GM12892 (cell line): ENCODE measurements around the gene SBSN.

Experiments used
- DNase-seq: peaks from one replicate; pipeline ENCODE4 v3.0.0; 2011; ENCODE audit not compliant: insufficient read length
- FAIRE-seq: peaks from 2 replicates; lab custom pipeline; 2011; peaks lifted over from hg19 to GRCh38; lab: Jason Lieb, UNC
- POLR2A ChIP-seq: IDR thresholded peaks from 2 replicates; pipeline ENCODE4 v1.6.1; 2011; ENCODE audit warnings: low read depth, low read length, control low read depth
- POLR2AphosphoS5 ChIP-seq: IDR thresholded peaks from 2 replicates; pipeline ENCODE4 v1.6.1; 2011; ENCODE audit warnings: low read depth, low read length, control low read depth
- TAF1 ChIP-seq: IDR thresholded peaks from 2 replicates; pipeline ENCODE4 v1.6.1; 2011; ENCODE audit warnings: low read depth, mild to moderate bottlenecking, control low read depth, low read length, borderline replicate concordance

Gene SBSN

DNA sequence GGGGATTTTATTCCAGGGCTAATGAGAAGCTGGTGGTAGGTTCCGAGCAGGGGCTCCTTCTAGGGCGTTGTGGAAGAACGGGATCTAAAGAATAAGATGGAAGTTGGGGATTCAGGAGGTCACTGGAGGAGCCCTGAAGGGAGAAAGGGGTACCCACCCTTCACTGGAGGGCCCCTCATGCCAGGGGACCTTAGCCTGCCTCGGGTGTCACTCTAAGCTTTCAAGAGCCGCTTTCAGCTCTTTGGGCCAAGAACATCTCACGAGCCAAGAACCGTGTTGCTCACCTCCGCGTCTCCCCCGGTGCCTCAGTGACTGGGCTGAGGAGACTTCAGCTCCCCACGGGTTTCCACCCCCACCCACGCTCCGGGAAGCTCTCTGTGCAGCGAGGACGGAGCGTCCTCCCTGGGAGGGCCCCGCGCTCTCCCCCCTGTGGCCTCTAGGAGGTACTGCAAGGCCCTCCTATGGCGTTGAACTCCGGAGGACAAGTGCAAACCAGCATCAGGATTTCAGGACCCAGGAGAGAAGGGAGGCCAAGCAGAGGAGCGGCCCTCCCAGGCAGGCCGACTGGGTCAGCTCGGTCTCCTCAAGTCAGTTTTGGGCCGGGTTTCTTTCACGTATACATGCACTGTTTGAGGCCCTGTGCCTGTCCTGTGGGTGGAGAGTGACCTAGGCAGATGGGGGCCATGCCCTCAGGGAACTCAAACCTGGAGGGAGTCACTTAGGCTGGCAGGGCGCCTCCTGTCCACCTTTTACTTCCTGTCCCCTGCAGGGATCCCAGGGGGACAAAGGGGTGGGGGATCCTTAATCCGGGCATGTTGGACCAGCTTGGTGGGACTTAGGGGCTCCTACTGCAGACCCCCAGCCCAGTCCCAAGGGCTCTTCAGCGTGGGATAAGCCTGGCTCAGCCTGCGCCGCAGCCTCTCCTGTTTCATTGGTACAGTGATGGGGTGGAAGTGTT lies 32.7 kb downstream of the SBSN start:
- TF ChIP-seq POLR2AphosphoS5 = no peak
- TF ChIP-seq TAF1 = no peak
- TF ChIP-seq POLR2A = no peak
- FAIRE-seq (peak; percentile 97), DNase-seq (peak; percentile 91)

DNA sequence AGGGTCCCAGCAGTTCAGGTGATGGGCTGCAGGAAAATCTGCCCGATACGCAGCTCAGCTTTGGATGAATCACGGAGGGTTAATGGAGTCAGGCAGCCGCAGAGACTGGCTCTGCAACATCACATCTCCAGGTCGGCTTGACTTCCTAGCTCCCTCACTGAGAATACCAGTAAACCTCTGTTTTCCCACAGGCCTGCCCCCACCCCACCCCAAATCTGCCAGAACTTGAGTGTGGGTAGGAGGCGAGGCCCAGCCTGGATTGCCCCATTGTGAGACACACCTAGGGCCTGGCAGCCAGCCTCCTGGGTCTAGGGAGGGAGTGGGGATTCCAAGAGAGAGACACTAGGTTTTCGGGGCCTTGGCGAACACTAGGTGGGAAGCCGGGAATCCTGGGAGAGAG lies 34.1 kb downstream of the SBSN start:
- no peak for TF ChIP-seq POLR2AphosphoS5
- TF ChIP-seq TAF1 = no peak
- no peak for TF ChIP-seq POLR2A
- FAIRE-seq = no peak
- no peak for DNase-seq

DNA sequence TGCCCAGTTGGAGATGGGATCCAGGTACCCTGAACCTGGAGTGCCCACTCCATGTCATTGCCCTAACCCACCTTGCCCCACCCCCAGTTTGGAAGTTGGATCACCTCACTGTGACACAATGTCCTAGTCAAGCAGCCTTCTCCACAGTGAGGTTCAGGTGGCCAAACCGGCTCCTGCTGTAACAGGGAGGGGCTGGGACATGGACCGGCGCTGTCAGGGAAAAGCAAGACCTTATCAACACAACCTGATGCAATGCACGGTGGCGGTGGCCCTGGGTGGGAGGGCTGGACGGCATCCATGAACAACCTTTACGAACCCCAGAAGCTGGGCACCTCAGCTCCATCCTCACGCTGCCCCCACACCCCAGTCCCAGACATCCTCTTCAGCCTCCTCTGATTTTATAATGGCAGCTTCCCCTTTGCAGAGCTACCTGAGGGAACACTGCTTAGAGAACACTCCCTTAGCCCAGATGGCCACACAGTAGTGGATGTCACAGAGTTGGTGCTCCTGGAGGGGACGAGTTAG lies 36.2 kb downstream of the SBSN start:
- no peak for FAIRE-seq
- no peak for TF ChIP-seq POLR2A
- TF ChIP-seq TAF1 = no peak
- no peak for TF ChIP-seq POLR2AphosphoS5
- DNase-seq = no peak

- DNase-seq = no peak
- no peak for FAIRE-seq
- TF ChIP-seq POLR2AphosphoS5 (no peak), TAF1 (no peak), POLR2A (no peak)
Measured at GRCh38 chr19:35490364-35490763, 37.7 kb downstream of the SBSN start, which contains the start of gene KRTDAP. KRTDAP (minus strand) TSS chr19:35490464; CDS start chr19:35490442, 22 bp downstream.

- FAIRE-seq (no peak), DNase-seq (no peak)
- TF ChIP-seq POLR2A (no peak), TAF1 (no peak), POLR2AphosphoS5 (no peak)
Measured at GRCh38 chr19:35488677-35489076, 39.4 kb downstream of the SBSN start.

- DNase-seq = no peak
- FAIRE-seq = no peak
- TF ChIP-seq POLR2A (no peak), TAF1 (no peak), POLR2AphosphoS5 (no peak)
Measured at GRCh38 chr19:35487656-35488182, 40.4 kb downstream of the SBSN start.

DNA sequence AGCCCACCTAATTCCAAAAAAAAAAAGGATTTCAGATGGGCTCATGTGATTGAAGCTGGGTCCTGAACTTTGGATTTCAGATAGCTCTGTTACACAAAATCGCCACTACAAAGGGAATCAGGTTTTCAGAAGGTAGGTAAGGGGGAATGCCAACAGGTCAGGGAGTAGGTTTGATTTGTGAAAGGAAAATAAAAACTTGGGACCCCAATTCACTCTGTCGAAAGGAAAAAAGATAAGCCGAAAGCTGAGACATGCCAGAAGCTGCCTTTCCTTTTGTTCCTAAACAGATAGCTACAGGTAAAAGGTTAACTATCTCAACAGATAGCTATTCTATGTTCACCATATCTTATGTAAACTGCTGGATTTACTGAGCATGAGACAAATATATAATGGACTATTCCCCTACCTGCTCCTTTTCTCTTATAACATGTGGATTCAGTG lies 41.8 kb downstream of the SBSN start:
- no peak for FAIRE-seq
- TF ChIP-seq POLR2A (no peak), POLR2AphosphoS5 (no peak), TAF1 (no peak)
- no peak for DNase-seq

DNA sequence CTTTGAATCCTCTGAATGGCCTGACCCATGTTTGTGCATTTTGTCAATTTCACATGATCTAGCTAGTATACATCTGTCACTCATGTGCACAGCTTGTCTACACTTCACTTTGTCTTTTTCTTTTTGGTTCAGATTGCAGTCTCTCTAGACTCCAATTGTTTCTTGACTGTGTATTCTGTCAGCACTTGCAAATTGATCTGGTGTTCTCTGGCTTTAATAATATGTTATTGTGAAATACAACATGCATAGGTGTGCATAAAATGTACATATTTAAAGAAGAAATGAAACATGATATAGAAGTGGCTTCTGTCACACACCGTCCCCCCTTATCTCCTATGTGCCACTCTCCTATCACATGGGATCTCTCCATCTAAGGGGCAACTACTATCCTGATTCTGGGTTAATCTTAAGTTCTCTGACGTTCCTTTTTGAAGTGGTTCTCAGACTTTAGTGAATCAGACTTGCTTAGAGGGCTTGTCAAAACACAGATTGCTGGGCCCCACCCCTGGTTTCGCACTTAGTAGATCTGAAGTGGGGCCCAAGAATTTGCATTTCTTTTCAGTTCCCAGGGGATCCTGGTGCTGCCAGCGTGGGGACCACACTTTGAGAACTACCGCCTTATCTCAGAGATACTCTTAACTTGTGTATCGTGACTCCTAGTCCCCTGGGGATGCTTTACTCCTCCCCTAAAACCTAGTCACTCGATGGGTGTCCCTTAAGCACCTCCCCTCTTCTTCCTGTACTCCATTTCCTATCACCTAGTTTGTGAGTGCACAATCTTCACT lies 43.7 kb downstream of the SBSN start:
- TF ChIP-seq TAF1 (no peak), POLR2AphosphoS5 (0 out of 2 replicates have a peak, but pooled peaks have one; percentile 44)
- FAIRE-seq (peak; percentile 96), DNase-seq (peak; percentile 58)

GRCh38 chr19:35483089-35483488 lies 45.0 kb downstream of the SBSN start:
- DNase-seq = no peak
- no peak for FAIRE-seq
- TF ChIP-seq POLR2AphosphoS5 (no peak), TAF1 (no peak), POLR2A (no peak)

DNA sequence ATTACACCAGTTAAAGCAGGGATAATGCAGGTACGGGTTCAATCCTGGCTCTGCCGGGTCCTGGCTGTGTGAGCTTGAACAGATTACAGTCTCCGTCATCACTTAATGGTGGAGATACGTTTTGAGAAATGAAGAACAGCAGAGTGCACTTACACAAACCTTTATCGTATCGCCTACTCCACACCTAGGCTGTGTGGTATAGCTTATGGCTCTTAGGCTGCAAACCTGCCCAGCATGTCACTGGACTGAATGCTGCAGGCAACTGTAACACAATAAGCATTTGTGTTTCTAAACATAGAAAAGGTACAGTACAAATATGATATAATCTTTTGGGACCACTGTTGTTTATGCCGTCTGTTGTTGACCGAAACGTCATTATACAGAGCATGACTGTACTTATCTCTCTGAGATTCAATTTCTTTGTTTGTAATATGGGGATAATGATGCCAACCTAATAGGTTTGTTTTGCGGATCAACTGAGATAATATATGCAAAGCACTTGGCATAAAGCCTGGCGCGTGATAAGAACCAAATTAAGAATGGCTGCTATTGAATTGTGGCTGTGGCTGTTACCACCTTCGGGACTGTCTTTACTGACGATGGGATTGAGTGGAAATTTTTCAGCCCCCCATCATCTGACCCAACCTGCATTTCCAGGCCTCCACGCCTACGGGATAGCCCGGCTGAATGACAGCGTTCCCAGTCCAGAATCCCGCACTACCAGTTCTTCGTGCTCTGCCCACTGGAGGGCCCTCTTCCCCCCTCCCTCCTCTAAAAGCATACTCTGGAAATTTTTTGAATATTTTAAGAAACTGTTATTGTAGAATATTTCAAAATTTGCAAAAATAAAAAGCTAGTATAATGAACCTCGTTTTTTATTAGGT lies 49.1 kb downstream of the SBSN start:
- TF ChIP-seq POLR2AphosphoS5 = no peak
- no peak for TF ChIP-seq POLR2A
- no peak for TF ChIP-seq TAF1
- no peak for DNase-seq
- no peak for FAIRE-seq
